CD4-positive, alpha-beta T cell treated with Interleukin-15 for 4 hours (primary cell): ENCODE data around the gene AHSG.

Experiments used
- DNase-seq: peaks from one replicate; pipeline ENCODE4 v3.0.0-alpha.2; 2020; ENCODE audit warnings: low spot score

The AHSG gene

DNA sequence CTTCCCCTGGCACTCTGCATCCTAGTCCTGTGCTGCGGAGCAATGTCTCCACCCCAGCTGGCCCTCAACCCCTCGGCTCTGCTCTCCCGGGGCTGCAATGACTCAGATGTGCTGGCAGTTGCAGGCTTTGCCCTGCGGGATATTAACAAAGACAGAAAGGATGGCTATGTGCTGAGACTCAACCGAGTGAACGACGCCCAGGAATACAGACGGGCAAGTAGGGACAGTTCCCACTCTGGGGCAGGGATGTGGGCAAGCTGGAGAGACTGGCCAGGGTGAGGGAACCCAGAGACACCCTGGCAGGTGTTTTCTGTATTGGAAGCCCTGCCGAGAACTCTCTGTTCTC is 27.6 kb downstream of the AHSG start:
- DNase-seq = no peak

GRCh38 chr3:186640929-186641328 is 28.1 kb downstream of the AHSG start:
- DNase-seq = no peak

DNA sequence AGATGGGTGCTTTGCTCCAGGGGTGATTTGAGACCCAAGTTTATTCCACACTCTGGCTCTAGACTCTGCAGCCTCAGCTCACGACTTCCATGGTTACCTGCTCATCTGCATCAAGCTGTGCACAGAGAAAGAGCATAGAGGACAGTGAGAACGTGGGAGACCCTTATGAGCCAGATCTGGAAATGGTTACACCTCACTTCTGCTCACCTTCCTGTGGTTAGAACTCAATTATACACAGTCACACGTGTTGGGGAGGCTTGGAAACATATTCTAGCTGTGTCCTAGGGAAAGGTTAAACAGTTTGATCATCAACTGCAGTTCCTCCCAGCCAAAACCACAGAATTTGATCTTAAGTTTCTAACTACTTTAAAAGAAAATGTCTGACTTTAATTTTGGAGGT is 29.2 kb downstream of the AHSG start:
- no peak for DNase-seq

DNA sequence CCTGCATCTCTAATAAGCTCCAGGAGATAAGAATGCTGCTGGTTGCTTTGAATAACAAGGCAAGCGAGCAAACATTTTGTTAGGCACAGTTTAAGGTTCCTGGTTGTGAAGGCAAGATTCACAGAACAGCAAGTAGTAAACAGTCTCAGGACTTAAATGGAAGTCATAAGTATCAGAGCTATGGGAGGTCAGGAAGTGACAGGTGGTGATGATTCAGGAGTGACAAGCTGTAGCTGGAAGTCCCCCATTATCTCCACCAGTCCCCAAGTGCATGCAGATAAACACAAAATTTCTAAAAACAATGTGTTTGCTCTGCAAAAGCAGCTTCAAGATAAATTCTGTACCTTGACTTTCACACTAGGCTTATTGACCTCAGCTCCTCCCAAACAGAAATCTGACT is 30.6 kb downstream of the AHSG start:
- no peak for DNase-seq

DNA sequence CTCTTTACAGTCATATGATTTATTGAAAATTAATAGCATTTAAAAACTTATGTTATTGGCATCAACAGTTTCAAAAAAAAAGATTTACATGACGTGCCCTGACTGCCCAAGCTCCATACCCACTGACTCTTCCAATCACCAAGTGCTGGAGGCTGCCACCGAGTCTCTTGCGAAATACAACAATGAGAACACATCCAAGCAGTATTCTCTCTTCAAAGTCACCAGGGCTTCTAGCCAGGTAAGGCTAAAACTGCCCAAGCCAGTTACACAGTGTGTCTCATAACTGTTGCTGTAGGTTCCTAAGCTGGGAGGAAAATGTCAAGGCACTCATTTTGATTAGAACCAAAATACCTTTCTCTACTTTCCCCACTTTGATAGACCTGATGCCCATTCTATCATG is 31.8 kb downstream of the AHSG start:
- no peak for DNase-seq

- DNase-seq = no peak
Observed at GRCh38 chr3:186646106-186646505, 33.2 kb downstream of the AHSG start.

GRCh38 chr3:186646841-186647240 is 34.0 kb downstream of the AHSG start:
- no peak for DNase-seq

- no peak for DNase-seq
Observed at GRCh38 chr3:186648851-186649250, 36.0 kb downstream of the AHSG start.

- DNase-seq = no peak
Observed at GRCh38 chr3:186651678-186652215, 38.9 kb downstream of the AHSG start.

- no peak for DNase-seq
Observed at GRCh38 chr3:186653080-186653707, 40.3 kb downstream of the AHSG start.

GRCh38 chr3:186653984-186654383 is 41.1 kb downstream of the AHSG start:
- no peak for DNase-seq

DNA sequence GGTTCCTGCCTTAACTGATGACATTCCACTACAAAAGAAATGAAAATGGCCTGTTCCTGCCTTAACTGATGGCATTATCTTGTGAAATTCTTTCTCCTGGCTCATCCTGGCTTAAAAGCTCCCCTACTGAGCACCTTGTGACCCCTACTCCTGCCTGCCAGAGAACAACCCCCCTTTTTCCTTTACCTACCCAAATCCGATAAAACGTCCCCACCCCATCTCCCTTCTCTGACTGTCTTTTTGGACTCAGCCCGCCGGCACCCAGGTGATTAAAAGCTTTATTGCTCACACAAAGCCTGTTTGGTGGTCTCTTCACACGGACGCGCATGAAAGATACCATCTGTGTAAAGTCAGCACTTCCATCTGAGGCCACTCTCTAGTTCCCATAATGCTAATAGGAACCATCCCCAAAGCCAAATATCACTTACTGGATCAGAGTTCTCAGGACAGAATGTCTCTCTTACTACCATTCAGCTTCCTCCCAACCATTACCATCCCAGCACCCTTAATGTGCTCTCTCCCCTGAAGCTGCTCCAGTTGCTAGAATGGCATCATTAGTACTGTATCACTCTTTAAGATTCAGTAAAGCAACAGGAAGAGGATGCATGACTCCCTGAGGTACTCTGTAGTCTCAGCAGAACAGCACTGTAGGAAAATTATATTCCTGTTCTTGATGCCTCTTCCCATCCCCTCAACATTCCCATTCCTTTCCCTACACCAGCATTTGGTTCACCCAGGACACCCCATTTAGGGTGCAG is 50.7 kb downstream of the AHSG start:
- no peak for DNase-seq

DNA sequence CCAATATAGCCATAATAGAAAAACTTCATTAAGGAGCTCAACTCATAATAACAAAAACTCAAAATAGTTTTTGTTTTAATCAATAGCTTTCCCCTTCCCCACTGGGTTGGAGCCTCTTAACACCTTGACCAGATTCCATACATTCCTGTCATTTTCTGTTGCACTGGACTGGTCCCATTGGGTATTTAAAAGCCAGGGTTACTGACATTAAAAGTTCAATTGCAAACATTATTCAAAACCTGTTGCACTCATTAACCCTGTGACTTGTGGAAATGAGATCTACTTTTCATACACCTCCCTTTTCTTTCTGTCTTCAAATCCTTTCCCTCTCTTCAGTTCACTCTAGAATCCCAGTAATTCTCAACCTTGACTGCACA is 51.2 kb downstream of the AHSG start:
- no peak for DNase-seq

GRCh38 chr3:186664506-186664905 is 51.6 kb downstream of the AHSG start:
- DNase-seq = no peak

DNA sequence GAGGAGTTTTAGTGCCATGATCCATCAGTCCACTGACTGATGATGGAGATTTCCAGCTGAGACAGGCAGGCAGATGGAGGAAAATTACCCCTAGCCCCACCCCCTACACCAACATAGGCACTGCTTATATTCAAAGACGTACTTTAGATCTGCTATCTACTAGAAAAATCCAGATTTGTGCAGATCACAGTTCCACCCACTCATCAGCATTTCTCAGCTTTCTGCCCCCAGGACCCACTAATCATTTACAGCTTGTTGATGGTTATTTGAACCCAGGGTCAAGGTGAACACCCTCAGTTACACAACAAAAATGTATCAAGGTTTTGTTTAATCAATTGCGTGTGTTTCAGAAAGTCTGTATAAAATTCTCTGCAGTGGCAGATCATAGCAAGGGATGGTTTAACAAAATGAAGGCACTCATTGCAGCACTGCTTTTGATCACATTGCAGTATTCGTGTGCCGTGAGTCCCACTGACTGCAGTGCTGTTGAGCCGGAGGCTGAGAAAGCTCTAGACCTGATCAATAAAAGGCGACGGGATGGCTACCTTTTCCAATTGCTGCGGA is 52.8 kb downstream of the AHSG start, which contains the start of gene HRG:
Gene HRG (plus strand): TSS at position 390 of the 564 bp plus-strand sequence. CDS start 18 bp downstream, at position 408.
- DNase-seq = no peak

GRCh38 chr3:186668426-186668825 is 55.6 kb downstream of the AHSG start:
- no peak for DNase-seq

GRCh38 chr3:186669378-186670084 is 56.7 kb downstream of the AHSG start:
- no peak for DNase-seq

GRCh38 chr3:186670155-186670554 is 57.3 kb downstream of the AHSG start:
- DNase-seq = no peak
